AG04449 (cell line): ENCODE results near the gene CUL2.

Source experiments
- CTCF ChIA-PET: fragments of 350-600 bp; formaldehyde crosslinking; extraction: SDS; loops from one replicate; lab custom pipeline; 2021; ENCODE audit warnings: antibody characterized with exemption; lab: Yijun Ruan, JAX
- POLR2A ChIA-PET: fragments of 400-600, 350-600 bp; formaldehyde crosslinking; extraction: SDS; loops from one replicate; lab custom pipeline; 2020; ENCODE audit warnings: antibody characterized with exemption, inconsistent platforms; lab: Yijun Ruan, JAX
- DNase-seq: peaks from one replicate; pipeline ENCODE4 v3.0.0-alpha.2; 2010; ENCODE audit warnings: low read depth, low spot score
- H3K4me3 ChIP-seq: 2 replicates; pipeline ENCODE4 v1.5.1; 2011; ENCODE audit warnings: low read depth, mild to moderate bottlenecking, control low read depth, low read length
- TF ChIP-seq, protein P1 (sequence below): IDR thresholded peaks from one replicate; pipeline ENCODE4 v1.5.1; 2011; ENCODE audit warnings: mild to moderate bottlenecking, moderate library complexity, low read length, control low read depth, inconsistent platforms; ENCODE audit not compliant: insufficient read depth; ENCODE audit errors: missing control alignments

Gene CUL2

DNA sequence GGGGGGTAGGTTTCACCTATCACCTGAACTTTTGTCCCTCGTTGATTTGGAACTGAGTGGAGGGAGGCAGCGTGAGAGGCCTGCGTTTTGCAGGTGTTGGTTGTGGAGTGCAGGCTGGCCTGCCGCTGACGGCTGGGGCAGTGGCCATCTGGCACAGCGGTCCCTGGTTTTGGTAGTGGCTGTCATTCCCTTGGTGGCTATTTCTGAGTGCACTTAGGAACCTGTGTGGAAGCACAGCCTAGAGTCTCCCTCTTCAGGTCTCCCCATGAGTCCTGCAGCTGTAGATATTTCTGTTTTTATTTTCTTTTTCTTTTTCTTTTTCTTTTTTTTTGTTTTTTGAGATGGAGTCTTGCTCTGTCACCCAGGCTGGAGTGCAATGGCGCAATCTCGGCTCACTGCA is 129.2 kb downstream of the CUL2 start:
- H3K4me3 ChIP-seq = no peak overlapping the region
- ChIA-PET POLR2A (no interaction called here), CTCF (interaction anchor here (0.7 to 1.5 kb wide), 5 partner anchors 132 to 295 kb away, joined by 3 to 9 read pairs (median 3); no protein-coding TSS in a partner anchor)
- TF ChIP-seq, protein P1, sequence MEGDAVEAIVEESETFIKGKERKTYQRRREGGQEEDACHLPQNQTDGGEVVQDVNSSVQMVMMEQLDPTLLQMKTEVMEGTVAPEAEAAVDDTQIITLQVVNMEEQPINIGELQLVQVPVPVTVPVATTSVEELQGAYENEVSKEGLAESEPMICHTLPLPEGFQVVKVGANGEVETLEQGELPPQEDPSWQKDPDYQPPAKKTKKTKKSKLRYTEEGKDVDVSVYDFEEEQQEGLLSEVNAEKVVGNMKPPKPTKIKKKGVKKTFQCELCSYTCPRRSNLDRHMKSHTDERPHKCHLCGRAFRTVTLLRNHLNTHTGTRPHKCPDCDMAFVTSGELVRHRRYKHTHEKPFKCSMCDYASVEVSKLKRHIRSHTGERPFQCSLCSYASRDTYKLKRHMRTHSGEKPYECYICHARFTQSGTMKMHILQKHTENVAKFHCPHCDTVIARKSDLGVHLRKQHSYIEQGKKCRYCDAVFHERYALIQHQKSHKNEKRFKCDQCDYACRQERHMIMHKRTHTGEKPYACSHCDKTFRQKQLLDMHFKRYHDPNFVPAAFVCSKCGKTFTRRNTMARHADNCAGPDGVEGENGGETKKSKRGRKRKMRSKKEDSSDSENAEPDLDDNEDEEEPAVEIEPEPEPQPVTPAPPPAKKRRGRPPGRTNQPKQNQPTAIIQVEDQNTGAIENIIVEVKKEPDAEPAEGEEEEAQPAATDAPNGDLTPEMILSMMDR = peak; percentile 14
- no peak for DNase-seq

DNA sequence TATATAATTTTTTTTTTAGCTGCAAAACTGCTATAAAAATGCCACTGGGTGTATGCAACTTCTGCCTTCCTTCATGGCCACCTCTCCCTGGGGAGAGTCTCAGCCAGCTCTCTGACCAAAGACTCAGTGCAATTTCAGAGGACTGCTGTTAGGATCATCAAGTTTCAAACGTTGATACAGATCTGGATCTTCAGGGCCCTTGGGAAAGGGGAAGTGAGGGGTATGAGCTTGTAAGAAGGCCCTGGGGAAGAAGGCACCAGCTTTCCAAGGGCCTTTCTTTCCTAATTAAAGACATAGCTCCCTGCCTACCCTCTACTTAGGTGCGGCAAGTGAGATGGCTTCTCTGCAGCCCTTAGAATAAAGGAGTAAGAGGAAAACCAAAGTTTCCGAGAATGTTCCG is 130.4 kb downstream of the CUL2 start:
- POLR2A ChIA-PET = no interaction called here
- CTCF ChIA-PET = interaction anchor here (0.6 to 1.4 kb wide), 11 partner anchors 22 to 309 kb away, joined by 3 to 7 read pairs (median 3); no protein-coding TSS in a partner anchor
- TF ChIP-seq, protein P1 = no peak
- no peak overlapping the region for H3K4me3 ChIP-seq
- no peak for DNase-seq

DNA sequence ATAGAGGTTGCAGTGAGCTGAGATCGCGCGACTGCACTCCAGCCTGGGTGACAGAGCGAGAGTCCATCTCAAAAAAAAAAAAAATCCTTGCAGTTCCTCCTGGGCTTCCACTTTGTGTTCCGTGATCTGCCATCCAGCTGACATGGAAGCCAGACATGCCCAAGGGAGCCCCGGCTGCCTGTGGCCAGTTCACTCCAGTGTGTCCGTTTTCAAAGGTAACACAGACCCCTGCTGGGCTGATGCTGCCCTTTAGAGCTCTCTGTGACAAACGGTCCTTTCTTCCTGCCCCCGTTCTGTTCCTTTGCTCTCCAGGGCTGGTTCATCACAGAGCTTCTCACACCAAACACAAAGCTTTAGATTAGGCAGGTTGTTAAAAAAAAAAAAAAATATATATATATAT is 130.8 kb downstream of the CUL2 start:
- ChIA-PET CTCF (interaction anchor here (0.6 to 1.4 kb wide), 10 partner anchors 21 to 309 kb away, joined by 3 to 7 read pairs (median 3); no protein-coding TSS in a partner anchor), POLR2A (no interaction called here)
- TF ChIP-seq, protein P1 = no peak
- H3K4me3 ChIP-seq = no peak overlapping the region
- no peak for DNase-seq
